Stimulated activated CD4-positive, alpha-beta T cell treated with anti-CD3 and anti-CD28 coated beads, Interleukin-4, amount 100 ng/mL, for 1 hour (primary cell): ENCODE measurements around the gene FUT8.

Experiments
- DNase-seq: peaks from one replicate; pipeline ENCODE4 v3.0.0-alpha.2; 2020

FUT8 gene

DNA sequence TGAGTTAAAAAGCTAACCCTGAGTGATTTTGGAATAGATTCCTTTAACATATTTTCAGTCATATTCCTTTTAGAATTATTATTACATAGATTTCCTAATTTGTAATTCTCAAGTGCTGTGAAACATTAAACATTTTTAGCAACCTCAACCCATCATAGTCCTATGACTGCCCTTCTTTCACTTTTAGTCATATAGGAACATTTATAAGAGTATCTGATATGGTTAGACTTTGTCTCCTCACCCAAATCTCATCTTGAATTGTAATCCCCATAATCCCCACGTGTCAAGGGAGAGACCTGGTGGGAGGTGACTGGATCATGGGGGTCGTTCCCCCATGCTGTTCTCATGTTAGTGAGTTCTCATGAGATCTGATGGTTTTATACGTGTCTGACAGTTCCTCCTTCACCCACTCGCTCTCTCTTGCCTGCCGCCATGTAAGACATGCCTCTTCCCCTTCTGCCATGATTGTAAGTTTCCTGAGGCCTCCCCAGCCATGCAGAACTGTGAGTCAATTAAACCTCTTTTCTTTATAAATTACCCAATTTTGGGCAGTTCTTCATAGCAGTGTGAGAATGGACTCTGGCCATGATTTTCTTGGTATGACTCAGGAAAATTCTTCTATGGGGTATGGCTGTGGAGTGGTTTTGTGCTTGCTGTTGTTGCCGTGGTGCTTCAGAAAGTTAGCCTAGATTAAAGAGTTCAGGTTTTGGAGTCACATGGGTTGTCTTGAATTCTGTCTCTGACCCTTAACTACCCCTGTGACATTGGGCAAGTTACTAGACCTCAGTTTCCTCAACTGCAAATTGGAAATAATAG lies 83.9 kb downstream of the FUT8 start:
- DNase-seq, result no peak

GRCh38 chr14:65499138-65499537 lies 86.6 kb downstream of the FUT8 start:
- no peak for DNase-seq

DNA sequence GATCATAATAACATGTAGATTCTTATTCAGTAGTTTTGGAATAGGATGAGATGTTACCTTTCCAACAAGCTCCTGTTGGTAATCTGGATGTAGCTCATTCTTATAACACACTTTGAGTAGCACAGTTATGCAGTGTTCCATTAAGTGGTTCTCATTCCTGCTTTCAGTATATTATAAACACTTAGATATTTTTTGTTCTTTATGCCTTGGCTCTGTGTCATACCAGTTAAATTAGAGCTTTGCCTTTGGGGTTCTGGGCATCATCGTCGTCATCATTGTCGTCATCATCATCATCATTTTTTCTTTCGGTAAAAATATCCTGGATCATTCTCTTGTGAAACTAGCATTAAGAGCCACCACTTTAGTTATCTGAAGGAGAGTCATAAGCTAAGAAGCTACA lies 87.5 kb downstream of the FUT8 start:
- DNase-seq, result no peak

GRCh38 chr14:65501328-65501727 lies 88.8 kb downstream of the FUT8 start:
- no peak for DNase-seq

DNA sequence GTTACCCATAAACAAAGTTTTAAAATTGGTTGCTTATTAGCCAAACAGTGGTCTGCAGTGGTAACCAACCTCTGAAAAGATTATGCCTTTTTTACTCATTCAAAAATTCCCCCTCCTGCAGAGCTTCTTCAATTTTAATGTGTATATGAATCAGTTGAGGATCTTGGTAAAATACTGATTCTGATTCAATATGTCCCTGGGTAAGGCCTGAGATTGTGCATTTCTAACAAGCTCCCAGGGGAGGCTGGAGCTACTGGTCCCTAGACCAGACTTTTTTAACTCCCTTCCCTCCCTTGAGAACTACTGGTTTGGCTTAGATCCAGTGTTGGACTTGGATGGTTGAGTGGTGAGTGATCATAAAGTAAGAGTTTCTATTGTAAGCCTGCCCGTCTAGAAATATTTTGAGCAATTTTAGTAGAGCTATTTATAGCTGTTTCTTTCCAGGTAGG lies 90.2 kb downstream of the FUT8 start:
- no peak for DNase-seq

DNA sequence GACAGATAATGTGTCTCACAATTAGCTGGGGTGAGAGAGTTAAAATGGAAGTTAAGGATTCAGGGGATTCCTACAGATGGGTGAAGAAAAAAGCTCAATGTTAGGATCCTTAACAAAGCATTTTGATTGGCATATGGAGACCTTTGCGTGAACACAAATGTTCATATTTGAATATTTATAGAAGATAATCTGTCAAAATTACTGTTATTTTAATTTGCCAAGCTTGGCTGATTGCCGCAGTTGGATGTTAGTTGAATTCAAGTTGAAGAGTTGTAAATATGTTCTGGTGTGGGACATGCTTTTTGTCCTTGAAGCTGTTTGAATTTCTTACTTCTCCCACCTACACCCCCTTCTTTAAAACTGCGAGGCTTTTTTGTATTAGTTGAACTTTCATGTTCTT lies 91.2 kb downstream of the FUT8 start:
- DNase-seq, result no peak

DNA sequence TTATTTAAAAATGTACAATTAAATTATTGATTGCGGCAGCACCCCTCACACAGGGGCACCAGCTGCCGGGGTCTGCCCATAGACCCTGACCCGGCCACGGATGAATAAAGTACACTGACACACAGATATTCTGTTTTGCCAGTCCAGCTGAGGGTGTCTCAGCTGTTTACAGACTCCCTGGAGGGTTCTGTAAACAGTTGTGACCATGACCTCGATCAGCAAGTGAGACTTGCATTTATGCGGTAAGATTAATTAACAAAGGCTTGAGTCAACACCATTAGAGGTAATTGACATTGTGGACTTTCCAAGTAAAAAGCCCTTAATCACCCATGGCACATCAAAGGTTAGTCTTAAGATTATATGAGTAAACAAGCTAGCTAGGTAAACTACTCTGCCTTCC lies 94.3 kb downstream of the FUT8 start:
- no peak for DNase-seq

- DNase-seq, result no peak
These were observed 97.3 kb downstream of the FUT8 start for GRCh38 chr14:65509842-65510241.

GRCh38 chr14:65513671-65514070 lies 101.1 kb downstream of the FUT8 start:
- no peak for DNase-seq

DNA sequence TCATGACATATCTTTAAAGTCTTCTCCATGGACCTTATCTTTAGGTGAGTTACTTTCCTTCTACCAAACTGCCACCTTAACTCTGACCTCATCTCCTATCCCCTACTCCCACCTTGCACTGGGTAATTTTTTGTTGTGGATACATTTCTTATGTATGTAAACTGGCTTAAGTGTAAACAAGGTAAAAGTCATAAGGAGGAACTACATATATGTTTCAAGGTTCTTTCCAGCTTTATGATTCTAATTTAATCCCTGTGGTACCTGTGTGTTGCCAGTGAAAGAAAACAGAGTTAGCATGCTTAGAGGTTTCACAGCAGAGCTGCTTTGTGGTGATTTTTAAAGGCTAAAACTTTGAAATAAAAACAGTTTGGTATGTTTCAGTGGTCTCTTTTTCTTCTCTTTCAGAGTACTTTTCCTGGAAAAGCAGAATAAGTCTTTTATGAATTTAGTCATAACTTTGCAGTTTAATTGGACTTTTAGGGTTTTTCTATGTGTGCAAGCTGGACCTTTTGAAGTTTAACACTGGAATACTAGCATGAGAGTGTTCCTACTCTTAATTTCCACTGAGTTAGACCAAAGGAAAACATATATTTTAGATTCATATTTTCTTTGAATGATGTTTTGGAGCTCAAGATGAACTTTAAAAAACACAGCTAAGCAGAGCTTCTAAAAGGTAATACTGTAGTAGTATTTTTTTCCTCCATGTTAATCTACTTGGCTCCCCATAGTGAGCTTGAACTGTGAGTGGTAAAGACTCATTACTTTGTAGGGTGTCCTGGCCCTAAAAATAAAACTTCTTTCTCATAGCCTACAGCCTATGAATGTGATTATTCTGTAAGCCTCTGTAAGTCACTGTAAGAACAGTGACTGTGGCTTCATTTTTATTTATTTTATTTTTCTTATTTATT lies 105.4 kb downstream of the FUT8 start:
- no peak for DNase-seq

DNA sequence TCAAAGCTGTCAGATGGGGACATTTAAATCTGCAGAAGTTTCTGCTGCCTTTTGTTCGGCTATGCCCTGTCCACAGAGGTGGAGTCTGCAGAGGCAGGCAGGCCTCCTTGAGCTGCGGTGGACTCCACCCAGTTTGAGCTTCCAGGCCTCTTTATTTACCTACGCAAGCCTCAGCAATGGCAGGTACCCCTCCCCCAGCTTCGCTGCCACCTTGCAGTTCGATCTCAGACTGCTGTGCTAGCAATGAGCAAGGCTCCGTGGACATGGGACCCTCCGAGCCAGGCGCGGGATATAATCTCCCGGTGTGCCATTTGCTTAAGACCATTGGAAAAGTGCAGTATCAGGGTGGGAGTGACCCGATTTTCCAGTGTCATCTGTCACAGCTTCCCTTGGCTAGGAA lies 115.5 kb downstream of the FUT8 start:
- DNase-seq, result no peak

DNA sequence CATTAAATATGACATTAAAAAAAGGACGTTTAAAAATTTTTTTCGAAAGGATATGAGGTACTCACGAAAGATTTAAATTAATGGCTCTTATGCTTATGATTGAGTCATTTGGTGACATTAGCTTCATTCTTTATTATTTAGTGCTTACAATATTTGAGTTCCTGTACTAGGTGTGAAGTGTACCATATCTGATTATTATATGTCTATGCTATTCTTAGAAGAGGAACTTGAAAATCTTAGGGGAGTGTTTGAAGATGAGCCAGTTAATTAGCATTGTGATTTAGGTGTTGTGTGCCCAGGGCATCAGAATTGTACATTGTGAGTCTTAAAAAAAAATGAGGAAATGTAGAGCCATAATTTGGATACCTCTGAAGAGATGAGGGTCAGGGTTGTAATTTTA lies 118.6 kb downstream of the FUT8 start:
- no peak for DNase-seq

- no peak for DNase-seq
These were observed 121.3 kb downstream of the FUT8 start for GRCh38 chr14:65533736-65534404.

- DNase-seq, result no peak
These were observed 124.4 kb downstream of the FUT8 start for GRCh38 chr14:65536781-65537423.

DNA sequence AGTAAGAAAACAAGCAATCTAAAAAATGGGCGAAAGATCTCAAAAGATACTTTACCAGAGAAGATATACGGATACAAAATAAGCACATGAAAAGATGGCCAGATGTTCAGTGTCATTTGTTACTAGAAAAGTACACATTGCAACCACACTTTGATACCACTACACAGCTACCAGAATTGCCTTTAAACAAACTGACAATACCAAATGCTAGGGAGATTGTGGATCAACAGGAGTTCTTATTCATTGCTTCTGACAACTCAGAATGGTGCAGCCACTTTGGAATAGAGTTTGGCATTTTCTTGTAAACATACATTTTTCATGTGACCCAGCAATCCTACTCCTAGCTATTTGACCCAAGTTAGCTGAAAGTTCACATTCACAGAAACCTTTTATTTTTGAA lies 136.3 kb downstream of the FUT8 start:
- no peak for DNase-seq

DNA sequence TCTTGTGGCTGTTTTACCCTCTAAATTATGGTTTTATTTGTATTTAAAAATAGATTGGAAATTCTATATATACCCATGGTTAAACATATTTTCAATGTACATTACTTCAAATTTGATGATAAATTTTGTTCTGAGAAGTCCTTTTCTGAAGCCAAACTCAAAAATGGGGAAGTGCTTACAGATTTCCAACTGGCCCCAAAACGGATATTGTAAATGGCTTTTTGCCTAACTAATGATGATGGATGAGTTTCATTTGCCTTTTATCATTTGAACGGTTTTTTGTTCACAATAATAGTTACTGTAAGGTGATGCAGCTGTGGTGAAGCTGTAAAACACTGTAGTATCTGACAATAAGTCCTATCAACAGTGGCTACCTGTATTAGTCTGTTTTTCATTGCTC lies 136.9 kb downstream of the FUT8 start:
- DNase-seq, result no peak

GRCh38 chr14:65550779-65551643 lies 138.5 kb downstream of the FUT8 start:
- DNase-seq, result no peak

DNA sequence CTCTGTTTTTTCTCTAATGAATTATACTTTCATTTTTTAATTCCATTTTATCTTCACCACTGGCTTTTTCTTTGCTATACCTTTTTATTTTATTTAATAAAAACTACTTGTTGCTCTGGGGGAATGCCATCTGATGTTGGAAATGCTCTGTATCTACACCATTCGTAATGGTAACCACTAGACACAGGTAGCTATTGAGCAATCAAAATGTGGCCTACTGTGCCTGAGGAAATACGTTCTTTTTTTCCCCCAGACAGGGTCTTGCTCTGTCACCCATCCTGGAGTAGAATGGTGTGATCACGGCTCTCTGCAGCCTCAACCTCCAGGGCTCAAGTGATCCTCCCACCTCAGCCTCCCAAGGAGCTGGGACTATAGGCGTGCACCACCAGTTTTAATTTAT lies 140.2 kb downstream of the FUT8 start:
- no peak for DNase-seq

DNA sequence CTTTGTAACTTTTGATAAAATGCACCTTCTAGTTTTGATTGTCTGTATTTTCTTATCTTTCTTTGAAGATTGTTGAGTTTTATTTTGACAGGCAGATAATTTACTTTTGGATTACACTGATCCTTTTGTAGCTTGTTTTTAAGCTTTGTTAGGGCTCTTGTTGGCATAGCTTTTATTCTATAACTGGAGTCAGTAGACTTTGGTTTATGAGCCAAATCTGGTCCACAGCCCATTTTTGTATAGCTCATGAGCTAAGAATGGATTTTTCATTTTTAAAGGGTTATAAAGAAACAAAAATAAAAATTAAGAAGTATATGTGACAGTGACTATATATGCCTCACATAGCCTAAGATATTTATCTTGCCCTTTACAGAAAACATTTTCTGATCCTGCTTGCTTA lies 142.3 kb downstream of the FUT8 start:
- DNase-seq, result no peak

GRCh38 chr14:65555358-65555757 lies 142.8 kb downstream of the FUT8 start:
- no peak for DNase-seq

DNA sequence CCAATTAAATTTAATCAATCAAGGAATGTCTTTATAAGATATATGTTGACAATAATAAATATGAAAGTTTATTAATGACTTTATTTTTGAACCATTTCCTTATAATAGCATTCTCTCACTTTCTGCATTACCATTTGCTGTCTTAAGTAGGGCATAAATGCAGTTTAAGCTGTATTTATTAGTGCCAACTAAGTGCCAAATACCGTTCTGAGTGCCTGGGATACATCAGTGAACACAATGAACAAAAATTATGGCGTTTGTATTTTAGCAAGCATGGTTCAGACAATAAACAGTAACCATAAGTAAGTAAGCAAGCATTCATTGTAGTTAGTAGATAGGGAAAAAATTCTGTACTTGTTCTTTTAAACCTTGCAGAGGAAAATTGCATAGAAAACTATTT lies 145.8 kb downstream of the FUT8 start:
- DNase-seq, result no peak
